Measurements from ENCODE around the gene KCNH5. TPM values are rescaled to one million over a fixed set of nuclear protein-coding genes. Genes with fewer than 3 reads are reported as not detected.
"Not testable (repeated sequence)": the region's sequence is repeated elsewhere in the genome, so short reads cannot be mapped to it uniquely, and the experiment has no call there.

The KCNH5 gene
- total RNA-seq, 1 donor from 2014 or later = not detected

GRCh38 chr14:62824086-62824485 is 221.2 kb downstream of the KCNH5 start:
- H3K4me3 ChIP-seq (ENCODE audit: low read depth, low read length) = no peak overlapping the region
- no peak for DNase-seq (ENCODE audit: low read depth)
- no peak for TF ChIP-seq CTCF (conservative IDR thresholded peaks at IDR 0.05; ENCODE audit: low read depth, low read length)

- no peak for TF ChIP-seq CTCF (conservative IDR thresholded peaks at IDR 0.05; ENCODE audit: low read depth, low read length)
- no peak for DNase-seq (ENCODE audit: low read depth)
- H3K4me3 ChIP-seq (ENCODE audit: low read depth, low read length) = no peak overlapping the region
Measured at GRCh38 chr14:62819931-62820330, 225.3 kb downstream of the KCNH5 start.

GRCh38 chr14:62807636-62808035 is 237.6 kb downstream of the KCNH5 start:
- no peak overlapping the region for H3K4me3 ChIP-seq (ENCODE audit: low read depth, low read length)
- DNase-seq (ENCODE audit: low read depth) = no peak
- no peak for TF ChIP-seq CTCF (conservative IDR thresholded peaks at IDR 0.05; ENCODE audit: low read depth, low read length)

- DNase-seq (ENCODE audit: low read depth) = no peak
- TF ChIP-seq CTCF (conservative IDR thresholded peaks at IDR 0.05; ENCODE audit: low read depth, low read length) = no peak
- H3K4me3 ChIP-seq (ENCODE audit: low read depth, low read length) = no peak overlapping the region
Measured at GRCh38 chr14:62800577-62800976, 244.7 kb downstream of the KCNH5 start.

GRCh38 chr14:62796431-62796830 is 248.8 kb downstream of the KCNH5 start:
- H3K4me3 ChIP-seq (ENCODE audit: low read depth, low read length) = no peak overlapping the region
- DNase-seq (ENCODE audit: low read depth) = no peak
- no peak for TF ChIP-seq CTCF (conservative IDR thresholded peaks at IDR 0.05; ENCODE audit: low read depth, low read length)

GRCh38 chr14:62792578-62792977 is 252.7 kb downstream of the KCNH5 start:
- DNase-seq (ENCODE audit: low read depth) = no peak
- TF ChIP-seq CTCF (conservative IDR thresholded peaks at IDR 0.05; ENCODE audit: low read depth, low read length) = no peak
- H3K4me3 ChIP-seq (ENCODE audit: low read depth, low read length) = no peak overlapping the region

- H3K4me3 ChIP-seq (ENCODE audit: low read depth, low read length); DNase-seq (ENCODE audit: low read depth): not testable (repeated sequence)
Measured at GRCh38 chr14:62781328-62781727, 263.9 kb downstream of the KCNH5 start.

GRCh38 chr14:62778852-62779251 is 266.4 kb downstream of the KCNH5 start:
- H3K4me3 ChIP-seq (ENCODE audit: low read depth, low read length) = no peak overlapping the region
- no peak for TF ChIP-seq CTCF (conservative IDR thresholded peaks at IDR 0.05; ENCODE audit: low read depth, low read length)
- DNase-seq (ENCODE audit: low read depth) = no peak
